NCI-H2227 (cell line): ENCODE results near the gene KANSL2.
A peak's percentile ranks its signal among the peaks of the same experiment; 100 is the strongest.
"Not testable (repeated sequence)": the region's sequence is repeated elsewhere in the genome, so short reads cannot be mapped to it uniquely, and the experiment has no call there.

Experiments used
- DNase-seq: peaks from one replicate; lab custom pipeline; 2025; ENCODE audit not compliant: unreplicated experiment; lab: John Stamatoyannopoulos, UW

KANSL2 gene

GRCh38 chr12:48686037-48686595 lies 4.1 kb upstream of the KANSL2 start:
- no peak for DNase-seq

GRCh38 chr12:48683534-48683933 lies 1.5 kb upstream of the KANSL2 start:
- DNase-seq: no peak

GRCh38 chr12:48682927-48683326 lies 889 bp upstream of the KANSL2 start:
- DNase-seq: no peak

GRCh38 chr12:48682533-48682905 lies 481 bp upstream of the KANSL2 start:
- not testable (repeated sequence) for DNase-seq

GRCh38 chr12:48681399-48681709 lies 684 bp downstream of the KANSL2 start:
- DNase-seq: peak; percentile 30

- no peak for DNase-seq
Observed at GRCh38 chr12:48680861-48681260, 1.2 kb downstream of the KANSL2 start.

- no peak for DNase-seq
Observed at GRCh38 chr12:48678551-48679185, 3.4 kb downstream of the KANSL2 start.

GRCh38 chr12:48671231-48671856 lies 10.7 kb downstream of the KANSL2 start:
- DNase-seq: no peak

GRCh38 chr12:48668996-48669395 lies 13.0 kb downstream of the KANSL2 start:
- no peak for DNase-seq

- no peak for DNase-seq
Observed at GRCh38 chr12:48659863-48660262, 22.2 kb downstream of the KANSL2 start.

GRCh38 chr12:48651681-48652080 lies 30.4 kb downstream of the KANSL2 start:
- no peak for DNase-seq

GRCh38 chr12:48645354-48645753 lies 36.7 kb downstream of the KANSL2 start:
- DNase-seq: not testable (repeated sequence)

GRCh38 chr12:48643011-48643410 lies 39.0 kb downstream of the KANSL2 start:
- DNase-seq: no peak

GRCh38 chr12:48641752-48642555 lies 40.1 kb downstream of the KANSL2 start:
- DNase-seq: not testable (repeated sequence)

- no peak for DNase-seq
Observed at GRCh38 chr12:48640854-48641253, 41.2 kb downstream of the KANSL2 start.

- DNase-seq: no peak
Observed at GRCh38 chr12:48640428-48640827, 41.6 kb downstream of the KANSL2 start.

- DNase-seq: no peak
Observed at GRCh38 chr12:48631071-48631470, 51.0 kb downstream of the KANSL2 start.

- no peak for DNase-seq
Observed at GRCh38 chr12:48630346-48630745, 51.7 kb downstream of the KANSL2 start.

GRCh38 chr12:48629541-48629940 lies 52.5 kb downstream of the KANSL2 start:
- no peak for DNase-seq

GRCh38 chr12:48627556-48627955 lies 54.5 kb downstream of the KANSL2 start:
- no peak for DNase-seq

- DNase-seq: not testable (repeated sequence)
Observed at GRCh38 chr12:48622997-48623396, 59.0 kb downstream of the KANSL2 start.

GRCh38 chr12:48618541-48618940 lies 63.5 kb downstream of the KANSL2 start:
- peak; percentile 73 for DNase-seq
